Right kidney (tissue), 1 donor: ENCODE measurements around the gene JPH2.
"Not testable (repeated sequence)": the region's sequence is repeated elsewhere in the genome, so short reads cannot be mapped to it uniquely, and the experiment has no call there.

Experiments
- DNase-seq: peaks from one replicate; pipeline ENCODE4 v3.0.0-alpha.2; 2016

The JPH2 gene

DNA sequence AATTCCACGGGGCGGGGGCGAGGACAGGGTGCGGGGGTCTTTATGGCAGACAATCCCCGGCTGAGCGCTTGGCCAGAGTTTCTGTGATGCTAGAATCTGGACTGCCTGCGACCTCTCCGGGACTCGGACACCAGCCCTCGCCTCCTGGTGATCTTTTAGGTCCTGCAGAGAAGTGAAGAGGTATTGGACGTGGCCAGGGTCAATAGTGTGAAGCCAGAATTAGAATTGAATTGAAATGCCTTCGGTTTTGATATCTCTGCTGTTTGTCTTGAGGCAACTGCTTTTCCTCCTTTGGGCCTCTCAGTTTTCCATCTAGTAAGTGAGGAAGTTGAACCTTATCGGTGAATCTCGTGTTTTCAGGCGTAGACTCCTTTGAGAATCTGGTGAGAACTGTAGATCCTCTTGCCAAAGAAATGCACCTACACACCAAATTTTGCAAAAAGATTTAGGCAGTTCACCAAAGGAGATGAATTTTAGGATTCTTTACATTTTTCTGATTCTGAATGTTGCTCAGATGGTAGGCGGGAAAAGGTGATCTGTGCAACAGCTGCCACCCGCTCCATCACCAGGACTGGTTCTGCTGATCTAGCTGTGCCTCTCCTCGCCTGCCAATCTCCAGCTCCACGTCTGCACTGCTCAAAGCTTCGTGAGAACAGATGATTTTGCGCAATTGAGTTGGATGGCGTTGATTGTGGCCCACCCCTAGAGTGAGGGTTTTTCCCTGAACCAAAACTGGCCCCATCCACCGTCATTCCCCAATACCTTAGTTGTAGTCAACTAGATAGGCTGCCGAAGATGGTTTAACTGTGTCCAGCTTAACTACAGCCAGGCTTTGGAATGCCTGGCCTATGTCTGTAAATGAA is 24.4 kb upstream of the JPH2 start:
- no peak for DNase-seq

DNA sequence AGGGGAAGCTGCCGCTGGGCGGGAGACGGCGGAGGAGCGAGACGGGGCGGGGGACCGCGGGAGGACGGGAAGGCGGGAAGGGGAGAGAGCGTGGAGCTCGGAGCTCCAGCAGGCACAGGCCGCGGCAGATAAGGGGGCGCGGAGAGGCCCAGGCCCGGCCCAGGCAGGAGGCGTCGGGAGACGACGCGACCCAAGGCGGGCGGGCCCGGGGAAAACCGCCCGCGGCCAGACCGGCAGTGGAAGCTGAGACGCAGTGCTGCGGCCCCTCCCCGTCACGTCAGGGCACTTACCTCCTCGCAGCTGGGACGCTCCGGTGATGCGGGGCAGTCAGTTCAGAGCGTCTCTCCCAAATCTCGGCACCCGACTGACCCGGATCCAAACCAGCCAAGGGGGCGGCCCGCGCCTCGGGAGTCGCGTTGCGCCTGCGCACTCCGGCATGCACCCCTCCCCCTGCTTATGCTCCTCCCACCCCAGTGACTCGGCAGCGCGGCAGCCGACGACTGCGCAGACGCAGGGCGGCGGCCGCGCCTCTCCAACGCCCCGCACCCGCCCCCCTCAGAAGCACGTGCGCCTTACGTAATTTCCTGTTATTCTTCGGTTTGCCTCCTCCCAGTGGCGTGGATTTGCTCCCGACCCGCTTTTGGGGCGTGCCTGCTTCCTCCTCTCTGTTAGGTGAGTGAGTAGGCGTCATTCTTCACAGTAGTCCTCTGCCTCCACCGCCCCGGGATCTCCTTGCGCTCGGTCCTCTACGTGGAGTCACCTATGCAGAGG is 23.6 kb upstream of the JPH2 start, which contains the start of gene OSER1:
OSER1 (minus strand) TSS at position 366 of the 771 bp plus-strand sequence. CDS start 3,814 bp downstream, outside the sequence.
- DNase-seq: peak; percentile 97

DNA sequence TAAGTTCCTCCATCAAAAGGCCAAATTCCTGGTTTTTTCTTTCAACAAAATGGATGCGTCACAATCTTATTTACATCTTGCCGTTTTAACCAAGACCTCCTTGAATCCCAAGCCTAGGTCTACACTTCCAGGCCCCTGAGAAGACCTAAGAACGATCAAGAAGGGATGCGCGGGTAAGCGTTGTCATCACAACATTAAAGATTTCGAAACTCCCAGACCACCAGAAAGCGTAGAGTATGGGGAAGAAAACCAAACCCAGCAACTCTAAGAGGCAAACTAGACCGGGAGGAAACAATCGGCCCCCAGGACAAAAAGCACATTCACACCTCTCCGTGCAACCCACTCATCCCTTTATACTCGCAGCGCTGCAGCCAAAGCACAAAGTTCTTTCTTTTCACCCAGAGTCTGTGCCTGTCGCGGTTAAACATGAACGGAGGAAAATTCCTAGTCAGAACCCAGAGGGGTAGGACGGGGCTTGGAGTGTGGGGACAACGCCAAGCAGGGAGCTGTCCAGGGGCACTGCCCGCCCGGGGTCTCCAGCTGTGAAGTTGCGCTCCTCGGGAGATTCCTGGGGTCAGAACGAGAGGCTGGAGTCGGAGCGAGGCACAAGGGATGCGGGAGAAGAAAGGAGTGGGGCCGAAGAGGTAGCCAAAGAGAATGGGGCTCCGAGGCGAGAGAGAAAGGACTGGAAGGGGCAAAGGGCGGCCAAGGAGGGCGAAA is 22.9 kb upstream of the JPH2 start:
- DNase-seq: no peak

DNA sequence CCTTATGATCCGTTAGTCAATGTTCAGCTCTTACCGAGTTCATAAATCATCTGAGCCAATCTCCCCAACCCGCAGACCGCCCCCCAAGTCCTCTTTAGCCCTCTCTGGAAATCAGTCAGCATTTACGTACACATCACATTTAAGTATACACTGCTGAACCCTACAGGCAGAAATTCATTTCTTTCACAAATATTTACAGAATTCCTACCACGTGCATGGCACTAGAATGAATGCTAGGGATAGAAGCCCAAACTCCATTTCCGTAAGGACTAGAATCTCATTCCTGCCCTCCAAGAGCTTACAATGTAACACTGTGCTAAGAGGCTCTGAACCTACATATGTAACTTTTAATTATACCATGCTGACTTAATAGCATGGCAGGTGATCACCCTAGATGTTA is 21.8 kb upstream of the JPH2 start:
- no peak for DNase-seq

DNA sequence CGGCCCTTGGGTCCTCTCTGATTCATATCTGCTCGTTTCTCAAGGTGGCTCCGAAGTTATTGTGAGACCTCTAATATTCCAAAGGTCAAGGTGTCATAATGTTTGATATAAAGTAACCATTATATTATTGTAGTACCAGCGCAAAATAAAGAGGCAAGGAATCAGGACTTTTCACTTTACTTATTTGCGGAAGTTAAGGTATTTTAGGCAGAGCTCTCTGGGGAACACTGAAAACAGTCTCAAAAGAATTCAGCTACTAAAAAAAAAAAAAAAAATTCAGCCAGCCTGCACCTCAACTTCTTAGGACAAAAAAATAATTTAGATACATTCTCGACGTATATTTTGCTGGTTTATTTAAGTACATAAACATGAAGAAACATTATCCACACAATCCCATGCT is 21.2 kb upstream of the JPH2 start:
- no peak for DNase-seq

DNA sequence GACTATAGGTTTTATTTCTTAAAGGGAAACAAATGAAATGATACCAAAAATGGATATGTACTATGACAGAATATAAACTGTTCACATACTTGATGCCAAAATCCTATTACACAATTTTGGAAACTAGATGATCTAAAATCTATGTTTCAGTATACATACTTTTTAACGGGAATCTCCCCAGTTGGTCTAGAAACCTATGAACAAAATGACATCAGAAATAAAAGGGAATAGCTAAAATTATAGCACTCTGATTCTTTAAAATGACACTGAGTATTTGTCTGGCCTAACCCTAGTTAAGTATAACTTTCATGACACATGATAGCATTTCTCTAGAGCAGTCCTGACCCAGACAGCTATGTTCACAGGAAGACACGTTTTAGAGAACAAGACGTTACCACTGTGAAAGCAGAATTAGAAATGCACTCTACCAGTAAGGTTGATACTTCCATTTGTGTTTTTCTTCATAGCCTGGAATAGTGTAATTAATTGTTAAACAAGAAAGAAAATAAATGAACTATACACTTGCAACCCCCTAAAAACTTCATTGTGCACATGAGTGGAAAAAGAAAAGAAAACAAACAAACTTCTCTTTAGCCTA is 20.2 kb upstream of the JPH2 start:
- no peak for DNase-seq

DNA sequence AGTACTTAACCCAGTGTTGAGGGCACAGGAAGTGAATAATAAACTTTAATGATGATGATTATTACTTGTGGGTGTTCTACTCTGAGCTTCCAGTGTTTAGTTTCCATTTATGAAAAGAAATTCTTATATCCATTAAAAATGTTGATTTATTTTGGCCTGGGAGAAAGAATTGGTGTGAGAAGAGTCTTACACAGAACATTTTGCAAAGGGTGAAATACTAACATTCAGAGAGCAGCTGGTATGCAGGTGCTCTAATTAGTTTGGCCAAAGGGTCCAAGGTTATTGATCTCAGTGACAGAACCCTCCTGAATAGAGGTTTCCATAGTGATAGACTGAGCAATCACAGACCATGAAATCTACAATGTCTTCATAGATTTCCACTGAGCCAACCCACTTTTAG is 19.1 kb upstream of the JPH2 start:
- no peak for DNase-seq

DNA sequence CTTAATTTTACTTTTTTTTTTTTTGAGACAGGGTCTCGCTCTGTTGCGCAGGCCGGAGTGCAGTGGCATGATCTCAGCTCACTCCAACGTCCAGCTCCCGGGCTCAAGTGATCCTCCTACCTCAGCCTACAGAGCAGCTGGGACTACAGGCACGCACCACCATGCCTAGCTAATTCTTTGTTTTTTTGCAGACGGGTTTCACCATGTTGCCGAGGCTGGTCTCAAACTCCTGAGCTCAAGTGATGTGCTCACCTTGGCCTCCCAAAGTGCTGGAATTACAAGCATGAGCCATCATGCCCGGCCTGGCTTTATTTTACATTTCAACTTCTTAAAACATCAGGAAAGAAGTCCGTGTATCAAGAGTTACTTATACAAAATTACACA is 17.8 kb upstream of the JPH2 start:
- DNase-seq: no peak

DNA sequence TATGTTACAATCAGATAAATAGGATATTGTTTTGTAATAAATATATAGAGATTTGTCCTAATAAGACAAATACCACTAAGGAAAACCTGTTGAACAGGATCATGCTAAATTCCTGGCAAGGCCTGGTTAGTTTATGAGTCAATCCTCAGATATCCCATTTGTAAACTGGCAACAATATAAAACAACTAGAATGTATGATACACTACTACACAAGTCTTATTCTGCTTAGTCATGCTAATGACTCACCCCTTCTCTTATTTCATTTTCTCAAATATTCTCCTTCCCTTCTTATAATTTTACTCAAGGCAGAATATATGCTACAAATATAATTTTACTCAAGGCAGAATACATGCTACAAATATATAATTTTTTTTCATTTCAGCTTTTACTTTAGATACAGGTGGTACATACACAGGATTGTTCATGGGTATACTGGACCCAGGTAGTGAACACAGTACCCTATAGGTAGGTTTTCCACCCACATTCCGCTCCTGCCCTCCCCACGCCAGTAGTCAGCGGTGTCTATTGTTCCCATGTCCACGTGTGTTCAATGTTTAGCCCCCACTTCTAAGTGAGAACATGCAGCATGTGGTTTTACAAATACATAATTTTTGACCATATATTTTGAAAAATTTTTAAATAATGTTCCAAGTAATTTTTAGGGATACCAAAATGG is 17.3 kb upstream of the JPH2 start:
- no peak for DNase-seq

DNA sequence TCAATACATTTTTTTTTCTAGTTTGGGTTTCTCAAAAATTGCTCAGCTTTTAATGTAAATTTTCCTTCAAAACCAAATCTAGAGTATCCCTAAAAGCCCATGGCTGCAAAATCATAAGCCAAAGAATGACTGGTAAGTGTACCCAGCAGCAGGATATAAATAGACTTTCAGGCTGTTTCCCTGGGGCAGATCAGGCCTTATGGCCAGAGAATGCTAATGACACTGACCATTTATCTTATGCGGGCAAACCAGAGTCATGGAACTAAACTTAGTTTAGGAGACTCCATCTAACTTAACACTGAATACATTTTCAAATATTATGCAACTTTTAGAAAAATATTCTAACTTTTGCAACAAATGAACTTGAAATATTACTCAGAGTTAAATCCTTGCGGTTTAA is 16.2 kb upstream of the JPH2 start:
- no peak for DNase-seq

DNA sequence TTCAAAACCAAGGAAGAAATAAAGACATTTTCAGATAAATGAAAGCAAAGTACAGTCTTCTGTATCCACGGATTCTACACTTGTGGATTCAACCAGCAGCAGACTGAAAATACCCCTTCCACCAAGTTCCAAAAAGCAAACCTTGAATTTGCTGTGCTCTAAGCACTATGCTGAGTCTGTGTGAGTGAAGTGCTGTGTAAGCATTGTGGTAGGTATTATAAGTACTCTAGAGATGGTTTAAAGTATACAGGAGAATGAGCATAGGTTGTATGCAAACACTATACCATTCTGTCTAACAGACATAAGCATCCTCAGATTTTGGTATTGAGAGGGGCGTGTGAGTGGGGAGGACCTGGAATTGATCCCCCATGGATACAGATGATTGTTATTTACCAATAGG is 14.0 kb upstream of the JPH2 start:
- DNase-seq: no peak

DNA sequence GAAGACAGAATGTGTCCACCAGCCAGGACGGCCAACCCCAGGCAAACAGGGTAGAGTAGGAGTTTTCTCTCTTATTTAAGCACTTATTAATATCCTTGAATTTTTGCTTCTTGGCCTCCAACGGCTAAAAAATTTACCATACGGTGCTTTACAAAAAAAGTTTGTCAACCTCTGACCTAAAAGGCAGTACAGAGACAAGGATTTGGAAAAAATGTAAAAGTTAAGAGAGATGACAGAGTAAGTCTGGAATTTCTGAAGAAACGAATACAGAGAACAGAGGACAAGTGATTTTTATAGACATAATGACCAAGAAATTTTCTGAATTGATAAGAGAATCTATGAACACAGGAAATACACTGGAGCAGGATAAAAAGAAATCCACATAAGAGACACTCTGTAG is 13.4 kb upstream of the JPH2 start:
- DNase-seq: no peak

DNA sequence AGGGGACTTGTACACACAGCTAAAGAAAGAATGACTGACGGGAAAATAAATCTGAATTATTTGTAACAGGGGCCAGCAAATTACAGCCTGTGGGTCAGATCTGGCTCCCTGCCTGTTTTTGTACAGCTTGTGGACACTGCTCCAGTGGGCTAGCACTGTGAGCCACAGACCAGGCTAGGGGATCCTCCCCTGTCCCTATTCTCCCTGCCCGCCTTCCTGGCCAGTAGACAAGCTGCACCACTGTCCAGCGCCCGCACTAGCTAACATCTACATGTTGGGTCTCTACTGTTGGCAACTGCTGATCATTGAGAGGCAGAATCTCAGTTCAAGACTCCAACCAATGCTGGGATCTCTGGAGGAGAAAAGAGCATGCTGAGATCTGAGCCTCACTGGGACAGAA is 12.9 kb upstream of the JPH2 start:
- DNase-seq: no peak

DNA sequence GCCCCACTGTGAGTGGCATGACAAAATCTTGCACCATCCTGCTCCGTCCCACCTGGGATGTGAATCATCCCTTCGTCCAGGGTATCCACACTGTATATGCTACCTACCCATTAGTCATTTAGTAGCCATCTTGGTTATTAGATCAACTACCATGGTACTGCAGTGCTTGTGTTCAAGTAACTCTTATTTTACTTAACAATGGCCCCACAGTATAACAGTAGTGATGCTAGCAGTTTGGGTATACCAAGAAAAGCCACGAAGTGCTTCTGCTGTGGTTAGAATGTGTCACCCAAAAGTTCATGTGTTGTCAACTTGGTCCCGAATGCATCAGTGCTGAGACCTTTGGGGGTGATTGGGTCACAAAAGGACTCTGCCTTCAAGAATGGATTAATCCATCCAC is 11.9 kb upstream of the JPH2 start:
- DNase-seq: no peak

DNA sequence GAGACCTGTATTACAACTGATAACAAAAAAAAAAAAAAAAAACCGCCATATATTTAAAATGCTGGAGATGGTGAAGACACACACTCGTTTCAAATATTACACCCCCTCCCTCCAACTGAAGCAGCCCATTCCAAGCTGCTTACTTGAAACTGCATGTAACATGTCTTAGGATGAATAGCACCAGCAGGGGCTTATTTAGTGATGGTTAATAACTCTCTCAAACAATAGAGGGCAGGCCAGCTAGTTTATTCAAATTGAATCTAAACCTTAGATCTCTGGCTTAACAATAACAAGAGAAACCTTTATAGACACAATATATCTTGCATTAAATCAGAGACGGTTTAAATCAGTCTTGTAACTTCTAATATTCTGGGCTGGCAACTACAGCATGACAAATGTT is 9.3 kb upstream of the JPH2 start:
- DNase-seq: no peak

DNA sequence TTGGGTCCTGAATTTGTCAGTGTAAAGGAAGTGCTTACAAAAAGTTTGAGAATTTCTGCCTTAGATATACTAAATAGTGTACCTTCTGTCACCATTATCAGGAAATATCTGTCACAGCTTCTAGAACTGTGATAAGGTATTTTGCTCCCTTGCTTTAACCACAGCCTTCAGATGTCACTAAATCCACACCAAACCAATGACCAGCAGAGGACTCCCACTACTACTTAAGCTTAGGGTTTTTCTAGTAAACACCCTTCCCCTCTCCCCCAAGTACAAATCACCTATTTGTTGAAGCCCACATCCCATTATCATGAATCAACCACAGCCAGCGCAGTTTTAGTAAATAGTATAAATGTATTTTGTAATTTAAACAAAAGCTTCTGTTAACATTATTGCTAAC is 8.6 kb upstream of the JPH2 start:
- no peak for DNase-seq

DNA sequence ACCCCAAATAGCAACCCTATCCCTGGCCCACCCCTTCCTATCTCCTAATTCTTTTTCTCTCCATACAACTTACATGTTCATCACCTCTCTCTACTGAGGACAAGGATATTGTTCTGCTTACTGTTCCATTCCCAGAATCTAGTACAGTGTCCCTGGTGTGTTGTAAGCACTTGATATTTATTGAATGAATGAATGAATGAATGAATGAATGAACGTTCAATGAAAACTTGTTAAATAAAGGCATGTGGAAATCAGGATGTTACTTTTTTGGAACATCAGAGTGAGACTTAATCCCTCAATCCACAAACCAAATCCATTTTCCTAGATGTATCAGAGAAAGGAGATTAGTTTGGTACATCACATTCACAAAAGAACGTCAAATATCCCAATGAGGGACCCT is 6.8 kb upstream of the JPH2 start:
- no peak for DNase-seq

DNA sequence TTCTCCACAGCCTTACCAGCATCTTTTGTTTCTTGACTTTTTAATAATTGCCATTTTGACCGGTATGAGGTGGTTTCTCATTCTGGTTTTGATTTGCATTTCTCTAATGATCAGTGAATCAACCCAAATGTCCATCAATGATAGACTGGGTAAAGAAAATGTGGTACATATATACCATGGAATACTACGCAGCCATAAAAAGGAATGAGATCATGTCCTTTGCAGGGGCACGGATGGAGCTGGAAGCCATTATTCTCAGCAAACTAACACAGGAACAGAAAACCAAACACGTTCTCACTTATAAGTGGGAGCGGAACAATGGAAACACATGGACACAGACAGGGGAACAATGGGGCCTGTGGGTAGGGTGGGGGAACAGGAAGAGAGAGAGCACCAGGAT is 4.7 kb upstream of the JPH2 start:
- not testable (repeated sequence) for DNase-seq

DNA sequence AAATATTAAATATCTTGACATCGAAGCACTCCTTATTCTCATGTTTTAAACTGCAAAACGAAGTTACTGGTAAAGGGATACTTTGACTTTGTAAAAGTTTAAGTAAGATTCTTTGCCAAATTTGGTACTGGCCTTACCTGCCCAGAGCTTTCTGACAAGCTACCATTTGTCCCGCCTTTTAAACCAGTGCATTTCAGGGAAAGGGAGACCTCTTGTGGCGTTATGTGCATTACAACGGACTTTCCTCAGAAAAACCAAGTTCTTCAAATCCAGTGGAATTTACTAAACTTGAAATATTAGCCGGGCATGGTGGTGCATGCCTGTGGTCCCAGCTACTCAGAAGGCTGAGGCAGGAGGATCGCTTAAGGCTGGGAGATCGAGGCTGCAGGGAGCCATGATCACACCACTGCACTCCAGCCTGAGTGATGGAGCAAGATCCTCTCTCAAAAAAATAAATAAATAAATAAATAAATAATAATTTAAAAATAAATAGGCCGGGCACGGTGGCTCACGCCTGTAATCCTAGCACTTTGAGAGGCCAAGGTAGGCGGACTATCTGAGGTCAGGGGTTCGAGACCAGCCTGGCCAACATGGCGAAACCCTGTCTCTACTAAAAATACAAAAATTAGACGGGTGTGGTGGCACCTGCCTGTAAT is 3.3 kb upstream of the JPH2 start:
- DNase-seq: peak; percentile 49

DNA sequence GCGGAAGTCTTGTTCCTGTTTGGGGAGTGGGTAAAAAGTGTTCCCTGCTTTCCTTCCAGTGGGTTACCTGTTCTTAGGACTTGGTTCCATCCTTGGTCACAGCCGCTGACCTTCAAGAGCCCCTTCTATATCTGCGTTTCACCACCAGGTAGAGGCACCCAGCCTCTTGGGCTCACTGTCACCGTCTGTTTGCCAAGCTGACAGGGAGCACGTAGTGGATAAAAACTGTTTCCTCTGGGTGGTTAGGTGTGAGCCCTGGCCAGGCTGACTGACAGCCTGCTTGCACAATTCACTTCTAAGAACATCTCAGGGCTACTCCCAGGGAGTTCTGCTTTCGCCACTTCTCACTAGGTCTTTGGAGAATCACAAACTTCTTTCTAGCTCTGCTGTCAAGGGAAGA is 1.8 kb upstream of the JPH2 start:
- no peak for DNase-seq
